RWPE2 (cell line): ENCODE data around the gene EPS8.
A peak's percentile ranks its signal among the peaks of the same experiment; 100 is the strongest.

Experiments used
- ATAC-seq: fragments of 200-7000 bp; cut with Tn5 transposase; 3 replicates; pipeline ENCODE4 v1.9.1; 2021; ENCODE audit warnings: low read depth
- DNase-seq: peaks from one replicate; pipeline ENCODE4 v3.0.0-alpha.2; 2020; ENCODE audit warnings: low spot score
- H3K27ac ChIP-seq: fragments of 450-650 bp; 2 replicates; pipeline ENCODE4 v1.5.1; 2017; ENCODE audit warnings: mild to moderate bottlenecking; ENCODE audit not compliant: poor library complexity, severe bottlenecking
- H3K27me3 ChIP-seq: fragments of 250-450 bp; sonication (Bioruptor Pico); 2 replicates; pipeline ENCODE4 v1.5.1; 2021; ENCODE audit warnings: mild to moderate bottlenecking, moderate library complexity; ENCODE audit not compliant: insufficient read depth, poor library complexity, severe bottlenecking
- H3K36me3 ChIP-seq: fragments of 250-450 bp; sonication (Bioruptor Pico); 2 replicates; pipeline ENCODE4 v1.5.1; 2020; ENCODE audit warnings: low read depth, mild to moderate bottlenecking, moderate library complexity
- H3K4me1 ChIP-seq: fragments of 250-450 bp; sonication (Bioruptor Pico); 2 replicates; pipeline ENCODE4 v1.5.1; 2021; ENCODE audit warnings: mild to moderate bottlenecking, moderate library complexity; ENCODE audit not compliant: insufficient read depth, poor library complexity, severe bottlenecking
- H3K4me3 ChIP-seq: fragments of 250-450 bp; sonication (Bioruptor Pico); 2 replicates; pipeline ENCODE4 v1.5.1; 2021; ENCODE audit warnings: mild to moderate bottlenecking, moderate library complexity; ENCODE audit not compliant: severe bottlenecking
- H3K9me3 ChIP-seq: fragments of 250-450 bp; sonication (Bioruptor Pico); 2 replicates; pipeline ENCODE4 v1.5.1; 2021; ENCODE audit warnings: mild to moderate bottlenecking, moderate library complexity; ENCODE audit not compliant: severe bottlenecking
- CTCF ChIP-seq: fragments of 450-650 bp; IDR thresholded peaks from one replicate; pipeline ENCODE4 v1.5.1; 2017; ENCODE audit warnings: mild to moderate bottlenecking, moderate library complexity; ENCODE audit not compliant: poor library complexity, severe bottlenecking

Gene EPS8

GRCh38 chr12:15691388-15691787 lies 97.8 kb downstream of the EPS8 start:
- no peaks in the 10 kb centered on the region for H3K27me3 ChIP-seq
- ATAC-seq (no peak), DNase-seq (no peak)
- H3K4me3 ChIP-seq: no peak overlapping the region
- no peaks in the 10 kb centered on the region for H3K4me1 ChIP-seq
- H3K36me3 ChIP-seq: no peaks in the 10 kb centered on the region
- no peak overlapping the region for H3K27ac ChIP-seq
- no peaks in the 10 kb centered on the region for H3K9me3 ChIP-seq
- no peak for TF ChIP-seq CTCF

GRCh38 chr12:15690320-15690719 lies 98.9 kb downstream of the EPS8 start:
- Histone ChIP-seq H3K9me3 (no peaks in the 10 kb centered on the region), H3K4me1 (no peaks in the 10 kb centered on the region), H3K27ac (no peak overlapping the region), H3K4me3 (no peak overlapping the region), H3K36me3 (no peaks in the 10 kb centered on the region), H3K27me3 (no peaks in the 10 kb centered on the region)
- no peak for DNase-seq
- ATAC-seq: no peak
- no peak for TF ChIP-seq CTCF

GRCh38 chr12:15689751-15690191 lies 99.4 kb downstream of the EPS8 start:
- H3K27ac ChIP-seq: no peak overlapping the region

GRCh38 chr12:15688838-15689625 lies 100.2 kb downstream of the EPS8 start:
- TF ChIP-seq CTCF: no peak
- Histone ChIP-seq H3K36me3 (no peaks in the 10 kb centered on the region), H3K27me3 (no peaks in the 10 kb centered on the region), H3K27ac (no peak overlapping the region), H3K4me3 (no peak overlapping the region), H3K9me3 (no peaks in the 10 kb centered on the region), H3K4me1 (no peaks in the 10 kb centered on the region)
- ATAC-seq (no peak), DNase-seq (no peak)

More at GRCh38 chr12:15689751-15690191, 99.4 kb downstream of the EPS8 start:
- H3K9me3 ChIP-seq: no peaks in the 10 kb centered on the region
- no peaks in the 10 kb centered on the region for H3K4me1 ChIP-seq
- H3K36me3 ChIP-seq: no peaks in the 10 kb centered on the region
- no peak for DNase-seq
- TF ChIP-seq CTCF: no peak
- ATAC-seq: 0 out of 3 replicates have a peak, but pooled peaks have one; percentile 29
- H3K27me3 ChIP-seq: no peaks in the 10 kb centered on the region
- no peak overlapping the region for H3K4me3 ChIP-seq

DNA sequence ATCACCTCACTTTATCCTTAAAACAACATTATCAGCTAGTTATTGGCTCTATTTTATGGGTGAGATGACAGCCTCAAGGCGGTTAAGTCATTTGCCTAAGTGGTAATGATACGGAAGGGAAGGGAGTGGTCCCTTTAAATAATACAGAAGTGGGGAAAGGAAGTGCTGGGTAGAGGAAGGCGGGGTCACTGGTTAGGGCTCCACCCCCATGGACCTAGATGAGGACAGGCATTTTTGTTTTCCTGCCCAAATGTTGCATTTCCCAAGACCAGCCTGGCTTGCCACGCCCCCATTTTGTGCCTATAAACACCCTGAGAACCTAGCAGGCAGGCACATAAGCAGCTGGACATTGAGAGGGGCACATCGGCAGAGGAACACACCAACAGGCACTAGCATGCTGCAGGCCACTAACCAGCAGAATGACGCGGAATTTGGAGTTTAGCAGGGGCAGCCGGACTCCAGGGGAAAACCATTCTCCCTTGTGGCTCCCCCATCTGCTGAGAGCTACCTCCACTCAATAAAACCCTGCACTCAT lies 100.9 kb downstream of the EPS8 start:
- Histone ChIP-seq H3K9me3 (no peaks in the 10 kb centered on the region), H3K4me3 (no peak overlapping the region), H3K27ac (no peak overlapping the region), H3K36me3 (no peaks in the 10 kb centered on the region), H3K4me1 (no peaks in the 10 kb centered on the region), H3K27me3 (no peaks in the 10 kb centered on the region)
- no peak for TF ChIP-seq CTCF
- DNase-seq (no peak), ATAC-seq (no peak)
